NK-92 treated with Interleukin-12 subunit alpha and Interleukin-12 subunit beta, amount 100 ng/mL, for 24 hours (cell line): ENCODE results near the gene SCTR.

Experiments used
- DNase-seq: peaks from one replicate; lab custom pipeline; 2025; lab: John Stamatoyannopoulos, UW

SCTR gene

GRCh38 chr2:119429225-119429981 lies 94.9 kb downstream of the SCTR start:
- DNase-seq: no peak

- no peak for DNase-seq
These were observed 95.6 kb downstream of the SCTR start for GRCh38 chr2:119428488-119429224.

GRCh38 chr2:119427756-119428155 lies 96.5 kb downstream of the SCTR start:
- no peak for DNase-seq

- no peak for DNase-seq
These were observed 97.4 kb downstream of the SCTR start for GRCh38 chr2:119426801-119427395.

GRCh38 chr2:119426396-119426675 lies 97.9 kb downstream of the SCTR start:
- no peak for DNase-seq

- DNase-seq: no peak
These were observed 98.5 kb downstream of the SCTR start for GRCh38 chr2:119425620-119426395.

- DNase-seq: no peak
These were observed 99.2 kb downstream of the SCTR start for GRCh38 chr2:119425119-119425405.

GRCh38 chr2:119424284-119425118 lies 99.8 kb downstream of the SCTR start:
- no peak for DNase-seq

GRCh38 chr2:119423811-119424210 lies 100.5 kb downstream of the SCTR start:
- no peak for DNase-seq

- DNase-seq: no peak
These were observed 101.2 kb downstream of the SCTR start for GRCh38 chr2:119423108-119423444.

GRCh38 chr2:119422360-119423107 lies 101.7 kb downstream of the SCTR start:
- DNase-seq: no peak

GRCh38 chr2:119421741-119422140 lies 102.5 kb downstream of the SCTR start:
- DNase-seq: no peak

- DNase-seq: no peak
These were observed 103.0 kb downstream of the SCTR start for GRCh38 chr2:119421304-119421703.

- DNase-seq: no peak
These were observed 104.3 kb downstream of the SCTR start for GRCh38 chr2:119419803-119420508.

- no peak for DNase-seq
These were observed 105.2 kb downstream of the SCTR start for GRCh38 chr2:119419065-119419464.

GRCh38 chr2:119417908-119418307 lies 106.4 kb downstream of the SCTR start:
- no peak for DNase-seq

GRCh38 chr2:119416299-119416923 lies 107.9 kb downstream of the SCTR start:
- DNase-seq: no peak

GRCh38 chr2:119415630-119416029 lies 108.7 kb downstream of the SCTR start:
- DNase-seq: no peak

GRCh38 chr2:119414894-119415293 lies 109.4 kb downstream of the SCTR start:
- no peak for DNase-seq

GRCh38 chr2:119409506-119409905 lies 114.8 kb downstream of the SCTR start:
- no peak for DNase-seq
